CD4-positive, alpha-beta T cell treated with Interleukin-1 beta for 1 hour (primary cell): ENCODE data around the gene RAPGEF2.
"Not testable (repeated sequence)": the region's sequence is repeated elsewhere in the genome, so short reads cannot be mapped to it uniquely, and the experiment has no call there.

Experiments used
- DNase-seq, 2 donors: peaks; one replicate each; pipeline ENCODE4 v3.0.0-alpha.2; 2020 to 2022

RAPGEF2 gene

GRCh38 chr4:159283696-159284095 lies 180.8 kb downstream of the RAPGEF2 start:
- no peak for DNase-seq

GRCh38 chr4:159284113-159284512 lies 181.2 kb downstream of the RAPGEF2 start:
- DNase-seq: no peak

- no peak for DNase-seq
Observed at GRCh38 chr4:159284733-159285132, 181.9 kb downstream of the RAPGEF2 start.

GRCh38 chr4:159287767-159288166 lies 184.9 kb downstream of the RAPGEF2 start:
- DNase-seq: no peak

- DNase-seq: no peak
Observed at GRCh38 chr4:159289682-159290081, 186.8 kb downstream of the RAPGEF2 start.

- no peak for DNase-seq
Observed at GRCh38 chr4:159290321-159291030, 187.6 kb downstream of the RAPGEF2 start.

GRCh38 chr4:159291176-159291575 lies 188.3 kb downstream of the RAPGEF2 start:
- no peak for DNase-seq

GRCh38 chr4:159292137-159292896 lies 189.4 kb downstream of the RAPGEF2 start:
- no peak for DNase-seq

- DNase-seq: no peak
Observed at GRCh38 chr4:159293811-159294515, 191.1 kb downstream of the RAPGEF2 start.

GRCh38 chr4:159296061-159296460 lies 193.2 kb downstream of the RAPGEF2 start:
- no peak for DNase-seq

GRCh38 chr4:159297091-159297490 lies 194.2 kb downstream of the RAPGEF2 start:
- DNase-seq: no peak

GRCh38 chr4:159298502-159298901 lies 195.6 kb downstream of the RAPGEF2 start:
- no peak for DNase-seq

GRCh38 chr4:159303435-159303834 lies 200.6 kb downstream of the RAPGEF2 start:
- no peak for DNase-seq

- DNase-seq: no peak
Observed at GRCh38 chr4:159305129-159305528, 202.2 kb downstream of the RAPGEF2 start.

GRCh38 chr4:159307929-159308328 lies 205.1 kb downstream of the RAPGEF2 start:
- no peak for DNase-seq

- DNase-seq: no peak
Observed at GRCh38 chr4:159308566-159309340, 205.9 kb downstream of the RAPGEF2 start.

GRCh38 chr4:159312236-159312635 lies 209.4 kb downstream of the RAPGEF2 start:
- no peak for DNase-seq

GRCh38 chr4:159315879-159316278 lies 213.0 kb downstream of the RAPGEF2 start:
- not testable (repeated sequence) for DNase-seq

- DNase-seq: no peak
Observed at GRCh38 chr4:159317203-159317602, 214.3 kb downstream of the RAPGEF2 start.

- DNase-seq: no peak
Observed at GRCh38 chr4:159319027-159319426, 216.1 kb downstream of the RAPGEF2 start.

- DNase-seq: no peak
Observed at GRCh38 chr4:159326480-159326879, 223.6 kb downstream of the RAPGEF2 start.

GRCh38 chr4:159328766-159329165 lies 225.9 kb downstream of the RAPGEF2 start:
- DNase-seq: no peak

- DNase-seq: no peak
Observed at GRCh38 chr4:159334461-159334860, 231.6 kb downstream of the RAPGEF2 start.
